ENCODE data around the gene FJX1.
"Not testable (repeated sequence)": the region's sequence is repeated elsewhere in the genome, so short reads cannot be mapped to it uniquely, and the experiment has no call there.

FJX1 gene

GRCh38 chr11:35661534-35661933, 43.3 kb downstream of the FJX1 start:
- DNase-seq (ENCODE audit: insufficient read length) (no peak), FAIRE-seq (peak; percentile 53)
- TF ChIP-seq TAF1 (IDR thresholded peaks at IDR 0.05; ENCODE audit: borderline replicate concordance, low read depth, low read length) (no peak), POLR2AphosphoS5 (IDR thresholded peaks at IDR 0.05; ENCODE audit: low read depth, low read length) (no peak), POLR2A (IDR thresholded peaks at IDR 0.05; ENCODE audit: low read depth, low read length) (no peak)

GRCh38 chr11:35662061-35662648, 43.9 kb downstream of the FJX1 start:
- peak; percentile 98 for FAIRE-seq
- TF ChIP-seq POLR2A (IDR thresholded peaks at IDR 0.05; ENCODE audit: low read depth, low read length) = no peak
- TF ChIP-seq POLR2AphosphoS5 (IDR thresholded peaks at IDR 0.05; ENCODE audit: low read depth, low read length) = no peak
- TF ChIP-seq TAF1 (IDR thresholded peaks at IDR 0.05; ENCODE audit: borderline replicate concordance, low read depth, low read length) = no peak
- DNase-seq (ENCODE audit: insufficient read length) = no peak

GRCh38 chr11:35662649-35663407, 44.6 kb downstream of the FJX1 start, which contains the start of gene TRIM44:
Gene TRIM44 (plus strand): TSS chr11:35662775. CDS start chr11:35663112, 337 bp downstream.
- TF ChIP-seq TAF1 (IDR thresholded peaks at IDR 0.05; ENCODE audit: borderline replicate concordance, low read depth, low read length) = peak; percentile 14; the same call in 1 of the 2 replicates
- TF ChIP-seq POLR2A (IDR thresholded peaks at IDR 0.05; ENCODE audit: low read depth, low read length) = peak; percentile 76; the same call in 1 of the 2 replicates
- peak; percentile 33; the same call in 1 of the 2 replicates for TF ChIP-seq POLR2AphosphoS5 (IDR thresholded peaks at IDR 0.05; ENCODE audit: low read depth, low read length)
- no peak for FAIRE-seq
- DNase-seq (ENCODE audit: insufficient read length) = peak; percentile 71

- no peak for TF ChIP-seq POLR2A (IDR thresholded peaks at IDR 0.05; ENCODE audit: low read depth, low read length)
- no peak for TF ChIP-seq POLR2AphosphoS5 (IDR thresholded peaks at IDR 0.05; ENCODE audit: low read depth, low read length)
- no peak for TF ChIP-seq TAF1 (IDR thresholded peaks at IDR 0.05; ENCODE audit: borderline replicate concordance, low read depth, low read length)
- no peak for FAIRE-seq
- no peak for DNase-seq (ENCODE audit: insufficient read length)
Measured at GRCh38 chr11:35663408-35663702, 45.1 kb downstream of the FJX1 start.

GRCh38 chr11:35664977-35665441, 46.7 kb downstream of the FJX1 start:
- DNase-seq (ENCODE audit: insufficient read length) = no peak
- TF ChIP-seq POLR2A (IDR thresholded peaks at IDR 0.05; ENCODE audit: low read depth, low read length) (no peak), TAF1 (IDR thresholded peaks at IDR 0.05; ENCODE audit: borderline replicate concordance, low read depth, low read length) (no peak), POLR2AphosphoS5 (IDR thresholded peaks at IDR 0.05; ENCODE audit: low read depth, low read length) (no peak)
- no peak for FAIRE-seq

GRCh38 chr11:35667257-35667656, 49.0 kb downstream of the FJX1 start:
- FAIRE-seq = no peak
- no peak for DNase-seq (ENCODE audit: insufficient read length)
- TF ChIP-seq POLR2A (IDR thresholded peaks at IDR 0.05; ENCODE audit: low read depth, low read length) = no peak
- no peak for TF ChIP-seq TAF1 (IDR thresholded peaks at IDR 0.05; ENCODE audit: borderline replicate concordance, low read depth, low read length)
- TF ChIP-seq POLR2AphosphoS5 (IDR thresholded peaks at IDR 0.05; ENCODE audit: low read depth, low read length) = no peak

- not testable (repeated sequence) for DNase-seq (ENCODE audit: insufficient read length); FAIRE-seq
Measured at GRCh38 chr11:35668350-35668749, 50.1 kb downstream of the FJX1 start.

Measured in GM12892 (cell line).